Duodenal mucosa (tissue), 2 donors: ENCODE results near the gene PIGV.

ENCODE experiments used
- H3K27ac ChIP-seq: one replicate; pipeline ENCODE4 v1.7.0; 2013; ENCODE audit warnings: low read depth, low read length
- H3K27me3 ChIP-seq, 2 donors: one replicate each; pipeline ENCODE4 v1.7.0; 2013; ENCODE audit warnings: low read length in 2 of 2, control low read depth in 1 of 2; ENCODE audit not compliant: insufficient read depth in 2 of 2, control insufficient read depth in 1 of 2
- H3K36me3 ChIP-seq, 2 donors: one replicate each; pipeline ENCODE4 v1.7.0; 2013; ENCODE audit warnings: low read length in 2 of 2, control low read depth in 1 of 2; ENCODE audit not compliant: insufficient read depth in 2 of 2, control insufficient read depth in 1 of 2
- H3K4me1 ChIP-seq, 2 donors: one replicate each; pipeline ENCODE4 v1.7.0; 2013; ENCODE audit warnings: low read length in 2 of 2, control low read depth in 1 of 2; ENCODE audit not compliant: insufficient read depth in 2 of 2, control insufficient read depth in 1 of 2
- H3K4me3 ChIP-seq, 2 donors: one replicate each; pipeline ENCODE4 v1.7.0; 2013; ENCODE audit warnings: low read length in 2 of 2, low read depth in 1 of 2
- H3K9ac ChIP-seq, 2 donors: one replicate each; pipeline ENCODE4 v1.7.0; 2013; ENCODE audit warnings: low read length in 2 of 2, low read depth in 1 of 2
- H3K9me3 ChIP-seq, 2 donors: one replicate each; pipeline ENCODE4 v1.7.0; 2013; ENCODE audit warnings: low read length in 2 of 2, control low read depth in 1 of 2; ENCODE audit not compliant: control insufficient read depth in 1 of 2

PIGV gene

DNA sequence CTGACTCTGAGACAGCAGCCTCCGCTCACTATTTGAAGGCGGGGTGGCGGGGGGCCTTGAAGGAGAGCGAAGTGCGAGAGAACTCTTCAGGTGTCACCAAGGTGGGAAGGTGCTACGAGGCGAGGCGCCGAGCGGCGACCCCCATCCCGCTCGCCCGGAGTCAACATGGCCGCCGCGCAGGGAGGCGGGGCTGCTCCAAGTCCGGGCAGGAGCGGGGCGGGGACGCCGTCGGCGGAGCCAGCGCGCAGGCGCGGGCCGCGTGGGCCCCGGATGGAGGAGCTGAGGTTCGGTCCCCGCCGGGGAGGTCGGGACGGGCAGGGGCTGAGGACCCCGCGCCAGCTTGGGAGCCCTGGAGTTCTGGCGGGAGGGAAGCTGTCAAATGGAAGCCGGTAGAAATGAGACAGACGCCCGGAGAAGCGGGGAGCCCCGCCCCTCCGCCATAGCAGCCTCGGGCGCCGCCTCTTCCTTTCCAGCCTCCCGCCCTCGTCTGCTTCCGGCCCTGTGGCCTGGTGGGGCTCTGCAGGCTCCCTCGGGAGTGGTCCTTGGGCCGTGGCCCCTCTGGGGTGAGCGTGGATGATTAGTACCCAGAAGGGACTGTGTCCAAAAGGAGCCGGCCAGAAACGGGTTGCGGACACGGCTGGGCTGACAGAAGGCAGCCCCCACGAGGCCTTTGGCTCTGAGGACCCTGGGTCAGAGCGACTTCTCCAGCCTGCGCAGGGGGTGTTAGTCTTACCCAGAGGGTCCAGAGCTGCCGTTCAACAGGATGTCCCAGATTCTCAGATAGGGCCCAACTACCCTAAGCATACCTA lies at the start of gene PIGV:
Gene PIGV, plus strand, starts transcription at position 245 of the 809 bp plus-strand sequence. CDS start 2,866 bp downstream, outside the sequence.
- no peaks in the 10 kb centered on the region for H3K27me3 ChIP-seq
- peak within 1 kb of the TSS; percentile 96 to 98 for H3K4me3 ChIP-seq
- H3K9me3 ChIP-seq: no peaks in the 10 kb centered on the region
- peak within 1 kb of the TSS; percentile 97 to 98 for H3K9ac ChIP-seq
- H3K36me3 ChIP-seq: peaks cover 0 to 2% of the 10 kb centered on the region in 2 donors
- peaks cover 44 to 51% of the 10 kb centered on the region in 2 donors for H3K4me1 ChIP-seq
- peak within 1 kb of the TSS; percentile 99 for H3K27ac ChIP-seq

DNA sequence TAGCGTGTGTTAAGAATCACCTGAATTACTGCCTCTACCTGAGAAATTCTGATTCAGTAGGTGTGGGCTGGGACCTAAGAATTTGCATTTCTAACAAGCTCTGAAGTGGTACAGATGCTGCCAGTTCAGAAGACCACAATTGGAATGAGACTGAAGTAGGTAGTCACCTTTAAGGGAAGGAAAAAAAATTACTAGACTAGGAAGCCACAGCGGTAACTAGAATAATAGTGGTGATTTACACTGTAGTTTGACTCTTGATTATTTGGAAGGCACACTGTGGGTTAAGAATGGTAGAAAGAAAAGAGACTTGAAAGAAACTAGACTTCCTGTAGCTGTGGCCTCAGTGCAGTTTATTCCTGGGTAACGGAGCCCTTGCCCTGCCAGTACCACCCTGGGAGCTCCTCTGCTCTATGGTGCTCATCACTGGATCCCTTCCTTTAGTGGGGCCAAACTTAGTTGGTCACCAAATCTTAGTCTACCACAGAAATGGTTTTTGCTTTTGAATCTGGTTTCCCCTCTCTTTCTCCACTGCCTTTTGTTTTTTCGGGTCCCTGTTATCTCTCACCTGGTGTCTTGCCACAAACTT lies 48.3 kb upstream of the PIGV start:
- Histone ChIP-seq H3K27me3 (no peaks in the 10 kb centered on the region), H3K4me3 (no peak overlapping the region), H3K36me3 (peaks cover 38 to 58% of the 10 kb centered on the region in 2 donors), H3K9me3 (no peaks in the 10 kb centered on the region), H3K9ac (no peak overlapping the region), H3K27ac (no peak overlapping the region), H3K4me1 (peaks cover 22 to 39% of the 10 kb centered on the region in 2 donors)

- Histone ChIP-seq H3K27me3 (no peaks in the 10 kb centered on the region), H3K4me3 (no peak overlapping the region), H3K9me3 (no peaks in the 10 kb centered on the region), H3K4me1 (peaks cover 29 to 46% of the 10 kb centered on the region in 2 donors), H3K9ac (no peak overlapping the region), H3K36me3 (peaks cover 35 to 59% of the 10 kb centered on the region in 2 donors), H3K27ac (no peak overlapping the region)
Measured at GRCh38 chr1:26740023-26740634, 47.6 kb upstream of the PIGV start.

DNA sequence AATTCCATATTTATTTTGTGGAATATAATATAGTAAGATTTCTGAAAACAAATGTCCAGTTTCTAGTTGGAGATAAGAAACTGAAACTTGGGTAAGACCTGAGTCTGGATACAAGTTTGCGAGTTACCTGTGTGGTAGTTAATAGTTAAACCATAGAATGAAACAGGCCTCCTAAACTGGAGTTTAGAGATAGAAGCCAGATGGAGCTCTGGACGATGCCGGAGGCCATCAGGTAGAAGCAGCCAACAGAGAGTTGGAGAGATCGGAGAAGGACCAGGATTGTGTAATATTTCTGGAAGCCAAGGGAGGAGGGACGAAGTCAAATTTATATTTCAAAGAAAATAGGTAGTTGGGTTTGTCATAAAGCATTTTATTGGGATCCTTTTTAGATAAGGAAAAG lies 46.8 kb upstream of the PIGV start:
- Histone ChIP-seq H3K9ac (no peak overlapping the region), H3K36me3 (peaks cover 39 to 59% of the 10 kb centered on the region in 2 donors), H3K4me3 (no peak overlapping the region), H3K27me3 (no peaks in the 10 kb centered on the region), H3K27ac (no peak overlapping the region), H3K4me1 (peaks cover 31 to 49% of the 10 kb centered on the region in 2 donors), H3K9me3 (no peaks in the 10 kb centered on the region)

GRCh38 chr1:26743426-26744059 lies 44.2 kb upstream of the PIGV start:
- Histone ChIP-seq H3K27ac (peak overlapping the region; percentile 13), H3K36me3 (peaks cover 30 to 60% of the 10 kb centered on the region in 2 donors), H3K4me1 (peaks cover 34 to 53% of the 10 kb centered on the region in 2 donors), H3K9ac (no peak overlapping the region), H3K9me3 (no peaks in the 10 kb centered on the region), H3K27me3 (no peaks in the 10 kb centered on the region), H3K4me3 (no peak overlapping the region)

DNA sequence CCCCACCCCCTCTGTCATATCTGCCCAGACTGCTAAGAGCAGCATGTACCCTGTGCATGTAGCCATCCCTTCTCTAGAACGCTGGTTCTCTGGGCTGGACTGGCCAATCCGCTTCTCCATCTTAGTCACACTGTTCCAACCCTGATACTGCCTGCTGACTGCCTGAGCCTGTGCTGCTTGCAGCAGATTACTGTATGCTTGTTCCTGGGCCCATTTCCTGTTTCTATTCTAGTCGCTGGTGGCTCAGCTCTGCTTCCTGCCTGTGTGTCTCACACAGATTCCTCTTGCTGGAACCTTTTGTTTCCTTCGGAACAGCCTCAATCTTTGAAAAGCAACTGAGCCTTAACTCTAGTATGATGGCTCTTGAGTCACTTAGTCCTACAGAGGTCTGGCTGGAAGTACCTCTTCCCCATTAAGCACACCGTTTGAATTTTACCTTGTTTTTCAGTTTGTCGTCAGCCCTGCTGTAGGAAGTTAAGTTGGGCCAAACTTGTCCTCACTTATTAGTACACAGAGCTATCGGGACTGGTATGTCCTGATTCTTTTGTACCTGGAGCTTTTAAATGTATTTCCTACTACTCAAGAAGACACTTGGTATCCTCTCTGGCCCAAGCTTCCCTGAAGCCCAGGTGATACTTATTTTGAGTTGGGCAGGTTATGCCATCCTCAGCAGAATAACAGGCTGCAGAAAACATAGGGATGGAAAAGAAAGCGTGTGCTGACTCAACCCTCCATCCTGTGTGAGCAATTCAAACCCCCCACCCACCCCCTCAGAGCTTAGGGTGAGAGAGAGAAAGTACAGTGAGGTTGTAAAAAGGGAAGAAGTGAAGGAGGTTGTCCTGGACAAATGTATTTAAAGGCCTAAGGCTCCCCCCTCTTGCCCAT lies 43.4 kb upstream of the PIGV start:
- Histone ChIP-seq H3K9ac (no peak overlapping the region), H3K27me3 (no peaks in the 10 kb centered on the region), H3K4me3 (peak overlapping the region in 1 of 2 donors; percentile 19), H3K9me3 (no peaks in the 10 kb centered on the region), H3K36me3 (peaks cover 28 to 59% of the 10 kb centered on the region in 2 donors), H3K4me1 (peaks cover 34 to 48% of the 10 kb centered on the region in 2 donors), H3K27ac (peak overlapping the region; percentile 13)

DNA sequence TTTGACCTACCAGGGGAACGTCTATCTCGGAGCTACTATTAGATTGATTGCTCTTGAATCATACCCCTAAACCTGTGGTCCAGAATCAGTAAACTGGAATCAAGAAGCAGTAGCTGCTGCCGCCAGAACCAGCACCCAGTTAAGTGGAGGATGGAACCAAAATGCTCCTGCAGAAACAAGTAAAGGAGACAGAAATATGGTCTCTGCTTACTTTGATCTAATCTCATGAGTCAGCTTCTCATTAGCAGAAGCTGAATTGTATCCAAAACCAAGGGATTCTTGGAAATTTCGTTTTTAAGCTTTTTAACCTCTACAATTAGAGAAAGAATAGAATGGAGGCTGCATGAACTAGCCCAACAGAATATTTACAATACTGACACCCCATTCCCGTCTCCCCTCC lies 42.6 kb upstream of the PIGV start:
- Histone ChIP-seq H3K4me3 (no peak overlapping the region), H3K9ac (no peak overlapping the region), H3K27ac (no peak overlapping the region), H3K36me3 (peaks cover 24 to 64% of the 10 kb centered on the region in 2 donors), H3K27me3 (no peaks in the 10 kb centered on the region), H3K9me3 (no peaks in the 10 kb centered on the region), H3K4me1 (peaks cover 31 to 39% of the 10 kb centered on the region in 2 donors)

GRCh38 chr1:26747048-26747447 lies 40.7 kb upstream of the PIGV start:
- no peak overlapping the region for H3K4me3 ChIP-seq
- H3K27ac ChIP-seq: no peak overlapping the region
- H3K27me3 ChIP-seq: no peaks in the 10 kb centered on the region
- peaks cover 17 to 29% of the 10 kb centered on the region in 2 donors for H3K4me1 ChIP-seq
- H3K9ac ChIP-seq: no peak overlapping the region
- peaks cover 18 to 65% of the 10 kb centered on the region in 2 donors for H3K36me3 ChIP-seq
- no peaks in the 10 kb centered on the region for H3K9me3 ChIP-seq

- H3K27ac ChIP-seq: no peak overlapping the region
- no peaks in the 10 kb centered on the region for H3K9me3 ChIP-seq
- H3K27me3 ChIP-seq: no peaks in the 10 kb centered on the region
- H3K4me3 ChIP-seq: no peak overlapping the region
- H3K36me3 ChIP-seq: peaks cover 23 to 69% of the 10 kb centered on the region in 2 donors
- no peak overlapping the region for H3K9ac ChIP-seq
- H3K4me1 ChIP-seq: peaks cover 17 to 24% of the 10 kb centered on the region in 2 donors
Measured at GRCh38 chr1:26748351-26748750, 39.4 kb upstream of the PIGV start.
